HG03439 (cell line): ENCODE results near the gene TTC1.

ENCODE experiments used
- ATAC-seq: cut with Tn5 transposase; IDR thresholded peaks from one replicate; pipeline ENCODE4 v1.9.1; 2021; ENCODE audit warnings: mild to moderate bottlenecking, moderate library complexity; ENCODE audit not compliant: unreplicated experiment

TTC1 gene

DNA sequence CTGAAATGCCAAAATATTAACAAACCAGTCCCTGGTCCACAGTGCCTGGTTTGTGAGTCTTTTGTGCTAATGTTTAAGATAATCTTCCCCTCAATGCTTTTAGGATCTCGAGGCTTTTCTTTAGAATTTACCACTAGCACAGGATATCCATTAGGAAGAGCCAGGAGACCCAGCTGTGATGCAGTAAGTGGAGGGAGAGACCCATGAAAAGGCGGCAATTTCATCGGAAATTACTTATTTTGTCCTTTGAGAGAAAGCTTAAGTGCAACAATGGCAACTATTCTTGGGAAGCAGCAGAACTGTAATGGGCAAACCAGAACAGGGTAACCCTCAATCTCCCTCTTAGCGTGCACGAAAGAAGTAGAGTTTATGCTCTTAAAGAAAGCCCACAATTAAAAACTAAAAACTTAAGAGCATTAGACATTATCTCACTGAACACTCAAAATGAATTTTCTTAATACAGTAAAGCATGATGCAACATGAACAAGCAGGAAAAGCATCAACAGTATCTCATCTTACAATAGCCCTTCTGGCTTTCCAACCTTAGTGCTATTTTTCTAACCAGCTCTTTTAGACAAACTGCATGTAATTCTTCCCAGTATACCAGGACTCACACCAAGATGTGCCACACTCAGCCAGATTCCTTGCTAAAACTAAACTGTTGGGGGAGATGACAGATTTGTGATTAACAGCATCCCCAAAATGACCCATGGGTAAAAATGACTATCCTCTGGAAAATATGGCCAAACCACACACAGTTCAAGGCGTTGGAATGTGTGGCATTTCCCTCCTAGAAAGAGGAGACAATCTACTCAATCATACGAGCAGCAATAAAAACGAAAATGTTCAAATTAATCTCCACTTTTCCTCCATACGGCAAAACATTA lies 73.9 kb downstream of the TTC1 start:
- no peak for ATAC-seq

DNA sequence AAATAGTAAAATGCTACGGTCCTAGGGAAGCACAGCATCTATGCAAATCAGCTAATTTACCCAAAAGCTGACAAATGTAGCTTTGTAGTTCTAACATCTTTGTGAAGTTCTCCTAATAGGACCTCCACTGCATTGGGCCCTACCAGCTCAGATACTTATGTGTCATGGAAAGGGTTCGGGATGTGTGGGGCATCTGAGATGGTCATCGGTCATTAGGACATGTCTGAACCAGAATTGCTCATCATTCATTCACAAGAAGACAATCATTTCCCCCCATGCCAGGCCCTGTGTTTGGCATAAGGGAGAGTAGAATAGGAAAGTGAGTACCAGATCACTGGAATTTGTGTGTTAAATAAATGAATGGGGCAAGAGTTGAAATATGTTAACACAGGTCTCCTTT lies 74.6 kb downstream of the TTC1 start:
- ATAC-seq: no peak

DNA sequence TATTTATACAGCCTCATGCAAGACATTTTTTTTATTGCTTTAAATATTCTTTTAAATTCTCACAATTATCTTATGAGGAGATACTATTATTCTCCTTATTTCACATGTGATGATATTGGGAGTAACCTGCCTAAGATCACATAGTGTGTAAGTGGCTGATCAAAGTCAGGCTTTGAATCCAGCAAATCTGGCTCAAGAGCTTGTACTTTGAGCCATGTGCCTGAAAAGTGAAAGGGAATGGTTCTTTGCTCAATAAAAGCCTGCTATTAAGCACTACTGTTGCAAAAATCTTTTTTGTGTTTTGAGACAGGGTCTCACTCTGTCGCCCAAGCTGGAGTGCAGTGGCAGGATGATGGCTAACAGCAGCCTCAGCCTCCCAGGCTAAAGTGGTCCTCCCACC lies 75.2 kb downstream of the TTC1 start:
- ATAC-seq: no peak

DNA sequence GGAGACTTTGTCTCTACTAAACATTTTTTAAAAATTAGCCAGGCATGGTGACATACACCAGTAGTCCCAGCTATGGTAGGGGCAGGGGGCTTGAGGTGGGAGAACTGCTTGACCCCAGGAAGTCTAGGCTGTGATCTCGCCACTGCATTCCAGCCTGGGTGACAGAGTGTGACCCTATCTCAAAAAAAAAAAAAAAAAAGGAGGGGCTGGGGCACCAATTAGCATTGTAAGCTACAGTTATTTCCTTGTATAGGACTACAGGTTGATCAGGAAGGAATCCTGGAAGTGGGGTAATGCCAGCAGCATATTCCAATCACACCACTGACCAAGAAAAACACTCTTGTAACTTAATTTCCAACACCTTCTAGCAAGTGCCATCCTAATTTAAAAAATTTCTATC lies 78.3 kb downstream of the TTC1 start:
- ATAC-seq: no peak

DNA sequence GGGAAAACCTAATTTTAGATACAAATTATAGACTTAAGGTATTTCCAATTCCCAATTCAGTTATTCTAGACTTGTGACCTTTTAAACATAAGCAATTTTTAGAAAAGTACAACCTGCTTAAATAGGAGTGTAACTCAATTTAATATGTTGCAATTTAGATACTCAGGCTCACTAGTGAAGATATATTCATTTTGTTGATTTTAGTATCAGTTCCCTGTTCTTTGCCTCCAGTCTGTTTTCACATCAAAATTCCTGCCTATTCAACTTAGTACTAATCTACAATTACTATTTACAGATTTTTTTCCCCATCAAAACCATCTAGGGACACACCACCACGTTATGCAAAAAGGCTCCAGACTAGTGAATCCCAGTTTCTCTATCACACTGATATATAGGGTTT lies 79.9 kb downstream of the TTC1 start:
- ATAC-seq: no peak

DNA sequence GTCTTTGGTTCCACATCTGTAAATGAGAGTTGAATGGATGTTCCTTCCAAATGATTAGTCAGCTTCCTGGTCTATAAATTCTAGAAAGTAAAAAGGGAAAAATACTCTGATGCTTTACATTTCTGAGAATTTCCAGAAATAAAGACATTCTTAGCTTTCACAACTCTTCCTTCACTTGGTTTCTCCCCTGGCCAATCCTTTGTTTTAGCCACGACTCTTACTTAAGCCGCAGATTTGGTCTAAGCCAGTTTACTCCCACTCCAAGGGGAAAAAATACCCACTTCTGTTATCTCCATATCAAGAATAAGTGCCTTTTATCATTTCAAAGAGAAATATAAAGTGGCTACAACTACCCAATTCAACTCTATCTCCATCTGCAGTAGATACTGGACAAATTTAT lies 80.6 kb downstream of the TTC1 start:
- ATAC-seq: no peak

DNA sequence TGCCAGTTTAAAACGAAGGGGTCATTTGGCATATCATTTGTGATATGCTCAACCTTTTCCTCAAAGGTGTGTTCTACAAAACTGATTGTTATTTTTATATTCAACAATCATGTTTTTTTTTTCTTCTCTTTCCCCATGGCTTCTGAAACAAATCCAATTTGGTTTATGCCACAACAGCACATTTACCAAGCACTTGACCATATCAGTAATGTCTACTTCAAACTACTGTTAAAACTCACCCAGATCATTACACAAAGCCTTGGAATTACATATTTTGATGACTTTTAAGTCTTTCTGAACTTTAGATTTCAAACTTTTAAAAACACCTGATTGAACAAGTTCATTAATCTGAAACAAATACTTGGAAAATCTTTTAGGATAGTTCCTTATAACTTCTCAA lies 81.1 kb downstream of the TTC1 start:
- no peak for ATAC-seq

DNA sequence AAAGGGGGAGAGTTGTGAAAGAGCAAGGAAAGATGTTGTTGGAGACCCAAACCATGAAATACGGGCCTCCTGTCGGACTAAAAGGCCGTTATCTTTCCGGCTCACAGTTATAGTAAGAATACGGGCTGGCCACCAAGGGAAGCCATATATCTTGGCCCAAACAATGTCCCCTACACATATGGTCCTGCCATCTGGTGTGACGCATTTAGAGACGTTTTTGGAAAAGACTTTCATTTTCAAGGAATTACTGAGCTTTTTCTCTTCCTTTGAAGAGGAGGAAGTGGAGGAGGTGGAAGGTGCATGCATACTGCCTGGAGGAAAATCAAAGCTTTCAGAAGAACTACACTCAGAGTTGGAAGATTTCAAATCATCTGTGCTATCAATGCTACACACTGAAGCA lies 83.6 kb downstream of the TTC1 start:
- ATAC-seq: no peak

DNA sequence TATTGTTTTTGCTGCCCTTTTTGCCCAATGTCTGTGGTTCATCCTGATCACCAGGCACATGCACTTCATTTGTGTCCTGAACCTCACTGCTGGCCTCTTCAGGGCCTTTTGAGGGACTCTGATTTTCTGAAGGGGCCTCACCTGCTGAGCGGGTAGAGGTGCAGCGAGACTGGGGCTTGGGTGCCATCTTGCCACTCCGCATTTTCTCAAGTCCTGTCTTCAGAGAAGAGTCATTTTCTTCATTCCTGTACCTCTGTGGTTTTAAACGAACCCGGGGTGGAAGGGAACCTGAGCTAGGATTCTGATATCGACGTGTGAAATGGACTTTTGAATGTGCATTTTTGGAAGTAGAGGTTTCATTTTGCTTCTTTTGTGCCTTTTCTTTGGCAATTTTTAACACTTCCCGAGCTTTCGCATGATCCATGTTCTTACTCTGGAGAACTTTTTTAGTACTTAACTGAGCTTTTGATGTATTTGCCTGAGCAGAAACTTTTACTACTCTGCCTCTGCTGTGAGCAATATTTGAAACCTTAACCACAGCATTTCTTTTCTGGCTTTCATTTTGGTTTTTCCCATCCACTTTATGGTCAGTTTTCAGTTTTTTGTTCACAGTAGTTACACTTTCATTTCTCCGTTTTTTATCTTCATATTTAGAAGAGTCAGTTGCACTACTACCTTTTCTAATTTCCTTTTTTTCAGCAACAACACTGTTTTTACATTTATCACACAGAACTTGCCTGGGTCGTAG lies 84.2 kb downstream of the TTC1 start:
- peak; percentile 75 for ATAC-seq

DNA sequence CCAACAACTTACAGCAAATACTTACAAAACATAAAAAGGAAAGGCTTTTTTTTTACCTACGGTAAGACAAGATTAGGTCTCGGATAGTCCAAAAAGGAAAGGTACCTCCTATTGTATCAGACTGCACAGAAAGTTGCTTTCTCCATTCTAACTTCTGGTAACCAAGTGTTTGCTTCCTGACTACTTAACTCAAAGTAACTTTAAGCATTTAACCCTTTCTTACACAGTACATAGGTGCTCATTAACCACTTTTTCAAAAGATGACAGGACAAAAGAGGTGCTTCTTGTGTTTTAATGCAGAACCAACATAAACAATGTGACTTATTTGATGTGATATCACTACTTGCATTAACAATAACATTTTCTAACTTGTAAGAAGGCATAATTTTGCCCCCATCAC lies 87.2 kb downstream of the TTC1 start:
- ATAC-seq: no peak

DNA sequence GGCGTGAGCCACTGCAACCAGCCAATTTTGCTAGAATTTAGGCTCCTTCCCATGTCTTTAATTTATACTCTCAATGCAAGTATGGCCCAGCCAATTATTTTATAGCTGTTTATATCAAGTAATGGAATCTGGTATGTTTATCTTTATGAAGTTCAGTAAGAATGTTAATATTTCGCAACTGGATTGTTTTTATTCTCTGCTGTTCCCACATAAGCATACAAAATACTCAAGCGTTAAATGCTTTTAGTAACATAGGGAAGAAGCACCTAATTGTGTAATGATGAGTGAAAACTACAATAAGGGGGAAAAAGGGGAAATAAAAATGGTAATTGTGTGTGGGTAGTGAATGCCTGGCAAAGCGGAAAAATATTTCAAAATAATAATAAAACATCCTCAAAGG lies 89.1 kb downstream of the TTC1 start:
- no peak for ATAC-seq

DNA sequence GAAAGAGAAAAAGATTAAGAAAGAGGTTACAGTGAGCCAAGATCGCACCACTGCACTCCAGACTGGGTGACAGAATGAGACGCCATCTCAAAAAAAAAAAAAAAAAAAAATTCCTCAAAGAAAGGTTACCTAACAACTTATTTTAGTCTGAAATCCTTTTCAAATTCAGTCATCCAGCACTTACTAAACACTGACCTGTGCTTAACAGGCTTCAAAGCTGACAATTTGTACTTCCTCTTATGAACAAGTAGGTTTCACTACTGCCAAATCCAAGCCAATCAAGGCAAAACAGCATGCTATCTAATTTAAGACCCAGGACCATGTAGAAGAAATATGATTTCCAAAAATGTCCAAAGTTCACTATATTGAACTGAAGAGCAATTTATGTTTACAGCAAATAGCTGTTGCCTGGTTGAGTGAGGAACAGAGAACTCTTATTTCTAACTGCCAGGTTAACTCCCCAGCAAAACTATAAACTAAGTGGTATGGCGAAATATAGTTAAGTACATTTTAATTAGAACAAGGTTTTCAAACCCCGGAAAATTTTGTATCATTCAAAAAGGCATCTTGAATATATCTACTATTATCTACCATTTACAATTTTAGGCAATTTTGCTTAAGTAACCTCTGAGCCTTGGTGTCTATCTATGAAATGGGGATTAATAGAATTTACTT lies 96.9 kb downstream of the TTC1 start:
- ATAC-seq: no peak

DNA sequence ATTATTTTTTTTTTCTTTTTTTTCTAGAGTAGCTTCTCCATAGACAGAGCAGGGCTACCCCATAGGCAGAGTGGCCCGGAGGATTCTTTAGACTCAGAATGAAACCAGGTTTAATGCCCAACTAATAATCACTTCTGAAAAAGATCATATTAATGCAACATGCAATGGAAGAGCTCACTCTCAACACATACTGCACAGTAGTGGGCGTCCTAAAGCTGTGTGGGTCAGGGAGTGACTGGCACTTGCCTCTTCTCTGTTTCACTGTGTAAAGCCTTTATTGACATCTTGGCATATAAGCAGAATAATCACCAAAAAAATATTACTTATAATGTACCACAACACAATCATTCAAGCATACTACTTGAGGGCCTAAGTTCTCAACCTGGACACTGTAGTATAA lies 99.2 kb downstream of the TTC1 start:
- ATAC-seq: no peak
